NCI-H446 treated with DMSO at 0.1 percent for 48 hours (cell line): ENCODE results near the gene FLOT2.
"Not testable (repeated sequence)": the region's sequence is repeated elsewhere in the genome, so short reads cannot be mapped to it uniquely, and the experiment has no call there.

ENCODE experiments used
- DNase-seq: peaks from one replicate; lab custom pipeline; 2025; lab: John Stamatoyannopoulos, UW

FLOT2 gene

GRCh38 chr17:28873839-28874238 lies 23.7 kb downstream of the FLOT2 start:
- DNase-seq = no peak

GRCh38 chr17:28871056-28871579 lies 26.4 kb downstream of the FLOT2 start:
- no peak for DNase-seq

- no peak for DNase-seq
Measured at GRCh38 chr17:28867276-28867675, 30.3 kb downstream of the FLOT2 start.

GRCh38 chr17:28865946-28866752 lies 31.4 kb downstream of the FLOT2 start:
- DNase-seq = no peak

- DNase-seq = no peak
Measured at GRCh38 chr17:28864991-28865849, 32.3 kb downstream of the FLOT2 start.

- no peak for DNase-seq
Measured at GRCh38 chr17:28863953-28864352, 33.6 kb downstream of the FLOT2 start.

GRCh38 chr17:28862561-28862960 lies 35.0 kb downstream of the FLOT2 start:
- no peak for DNase-seq

GRCh38 chr17:28861393-28862203 lies 35.9 kb downstream of the FLOT2 start:
- no peak for DNase-seq

- DNase-seq = no peak
Measured at GRCh38 chr17:28860363-28860808, 37.1 kb downstream of the FLOT2 start.

- DNase-seq = no peak
Measured at GRCh38 chr17:28858801-28859355, 38.7 kb downstream of the FLOT2 start.

GRCh38 chr17:28857905-28858800 lies 39.4 kb downstream of the FLOT2 start:
- no peak for DNase-seq

GRCh38 chr17:28856028-28856574 lies 41.4 kb downstream of the FLOT2 start:
- no peak for DNase-seq

- DNase-seq = no peak
Measured at GRCh38 chr17:28855336-28855679, 42.2 kb downstream of the FLOT2 start.

GRCh38 chr17:28854457-28855335 lies 42.8 kb downstream of the FLOT2 start, which contains the start of gene ERAL1:
Gene ERAL1, plus strand, starts transcription at chr17:28855016. Its CDS starts 19 bp downstream, at chr17:28855035.
- peak; percentile 76 for DNase-seq

- DNase-seq = no peak
Measured at GRCh38 chr17:28853295-28853694, 44.2 kb downstream of the FLOT2 start.

GRCh38 chr17:28849281-28849680 lies 48.3 kb downstream of the FLOT2 start:
- no peak for DNase-seq

GRCh38 chr17:28848667-28849066 lies 48.9 kb downstream of the FLOT2 start:
- DNase-seq = not testable (repeated sequence)

- not testable (repeated sequence) for DNase-seq
Measured at GRCh38 chr17:28846699-28847098, 50.8 kb downstream of the FLOT2 start.

GRCh38 chr17:28846231-28846630 lies 51.3 kb downstream of the FLOT2 start:
- DNase-seq = no peak
